Occipital lobe (tissue), 2 donors: Measurements from ENCODE around the gene CTIF. TPM values are rescaled to one million over a fixed set of nuclear protein-coding genes. Genes with fewer than 3 reads are reported as not detected.
A peak's percentile ranks its signal among the peaks of the same experiment; 100 is the strongest.

Experiments used
- DNase-seq: peaks from one replicate; lab custom pipeline; 2025; lab: John Stamatoyannopoulos, UW
- total RNA-seq: library from RNA; depleted of rRNA; stranded (reverse); fragments of >200 nt; gene quantifications from one replicate; pipeline ENCODE4 v1.2.3, GENCODE V29; 2014

The CTIF gene
- total RNA-seq, 1 donor from 2014 or later, result 55.1 TPM

DNA sequence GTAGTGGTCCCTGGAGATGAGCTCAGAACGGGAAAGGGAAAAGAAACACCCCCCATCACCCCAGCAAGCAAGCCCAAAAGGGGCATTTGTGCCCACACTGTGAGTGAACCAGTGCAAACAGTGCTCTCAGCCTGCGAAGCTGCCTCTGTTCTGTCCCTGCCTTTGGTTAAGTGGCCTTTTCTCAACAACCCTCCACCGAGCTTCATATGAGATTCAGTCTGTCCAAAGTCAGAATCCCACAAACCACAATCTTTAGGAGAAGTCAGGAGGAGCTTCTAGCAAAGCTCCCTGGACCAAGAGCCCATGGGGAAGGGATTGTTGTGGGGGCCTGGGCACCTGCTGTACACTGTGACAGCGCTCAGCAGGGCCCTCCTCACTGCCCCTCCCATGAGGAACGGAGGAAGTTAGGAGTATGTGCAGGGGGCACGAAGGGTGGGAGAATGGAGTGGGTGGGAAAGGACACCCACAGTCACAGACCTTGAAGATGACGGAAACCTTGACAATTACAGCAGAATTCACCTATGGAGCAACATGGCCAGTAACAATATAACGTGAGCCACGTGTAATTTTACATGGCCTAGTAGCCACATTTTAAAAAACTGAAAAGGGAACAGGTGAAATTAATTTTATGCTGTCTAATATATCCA lies 292.4 kb downstream of the CTIF start:
- no peak for DNase-seq

DNA sequence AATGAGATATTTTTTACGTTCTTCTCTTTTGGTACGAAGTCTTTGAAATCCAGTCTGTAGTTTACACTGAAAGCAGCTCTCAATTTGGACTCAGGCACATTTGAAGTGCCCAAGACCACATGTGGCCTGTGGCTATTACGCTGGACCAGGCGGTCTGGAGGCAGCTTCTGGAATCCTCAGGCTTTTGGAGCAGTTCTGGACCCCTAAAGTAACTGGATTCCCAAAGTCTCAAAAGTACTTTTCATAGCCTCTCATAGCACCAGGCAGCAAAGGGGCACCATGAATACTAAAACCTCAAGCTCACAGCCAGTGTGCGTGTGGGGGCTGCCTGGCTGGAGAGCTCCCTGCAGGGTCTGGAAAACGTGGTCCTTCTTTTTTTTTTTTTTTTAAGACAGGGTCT lies 293.0 kb downstream of the CTIF start:
- no peak for DNase-seq

DNA sequence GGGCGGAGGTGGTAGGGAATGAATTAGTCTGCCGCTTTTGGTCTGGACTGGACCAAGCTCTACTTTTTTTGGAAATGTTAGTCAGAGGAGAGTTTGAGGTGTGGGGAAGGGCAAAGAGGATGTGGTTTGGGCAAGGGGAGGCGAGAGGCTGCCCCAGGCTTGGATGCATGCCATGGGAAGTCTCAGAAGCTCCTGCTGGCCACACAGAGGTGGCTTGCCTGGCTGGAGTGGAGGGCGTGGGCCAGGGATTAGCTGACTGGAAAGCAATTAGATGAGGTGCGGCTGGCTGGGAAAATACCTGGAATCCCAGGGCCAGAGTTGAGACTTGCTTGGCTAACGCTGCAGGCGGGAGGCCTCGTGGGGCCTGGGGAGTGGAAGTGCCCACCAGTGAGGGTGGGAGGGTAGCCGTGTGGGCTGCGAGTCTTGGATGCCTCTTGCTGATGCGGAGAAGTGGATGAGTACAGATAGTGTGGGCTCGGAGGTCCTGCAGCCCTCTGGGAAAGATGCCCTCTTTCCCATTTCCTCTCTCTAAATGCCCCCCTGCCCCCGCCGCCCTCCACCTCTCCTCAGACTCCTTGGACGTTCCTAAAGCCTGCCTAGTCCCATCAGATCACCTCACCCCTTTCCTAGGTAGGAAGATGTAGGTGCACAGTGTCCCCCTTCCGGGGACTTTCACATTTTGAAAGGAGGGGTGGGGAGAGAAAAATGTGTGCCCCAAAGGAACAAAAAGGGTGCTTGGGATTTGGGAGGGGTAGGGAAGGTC lies 294.3 kb downstream of the CTIF start:
- DNase-seq, result no peak

DNA sequence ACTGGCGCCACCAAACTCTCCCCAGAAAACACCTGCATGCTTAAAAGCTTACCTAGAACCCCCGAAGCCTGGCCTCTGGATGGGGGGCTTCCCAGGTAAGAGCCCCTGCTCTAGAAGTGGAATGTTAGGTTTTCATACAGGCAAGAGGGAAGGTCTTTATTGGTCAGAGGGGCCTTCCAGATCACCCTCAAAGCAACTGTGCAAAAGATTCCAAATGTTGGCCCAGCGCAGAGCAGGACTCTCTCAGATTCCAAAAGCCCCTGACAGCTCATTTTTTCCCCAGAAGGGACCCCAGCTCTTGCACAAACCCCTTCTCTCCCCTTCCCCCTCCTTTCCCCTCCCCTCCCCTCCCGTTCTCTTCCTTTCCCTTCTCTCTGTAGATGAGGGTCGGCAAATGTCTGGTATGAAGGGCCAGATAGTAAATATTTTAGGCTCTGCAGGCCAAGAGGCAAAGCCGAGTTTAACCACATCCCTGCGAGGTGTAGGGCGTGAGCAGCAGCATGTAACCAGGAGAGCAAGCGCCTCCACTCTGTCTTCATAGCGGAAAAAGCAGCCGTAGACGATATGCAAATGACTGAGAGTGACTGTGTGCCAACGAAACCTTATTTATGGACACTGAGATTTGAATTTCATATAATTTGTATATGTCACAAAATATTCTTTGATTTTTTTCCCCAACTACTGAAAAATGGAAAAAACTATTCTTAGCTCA lies 295.0 kb downstream of the CTIF start:
- no peak for DNase-seq

DNA sequence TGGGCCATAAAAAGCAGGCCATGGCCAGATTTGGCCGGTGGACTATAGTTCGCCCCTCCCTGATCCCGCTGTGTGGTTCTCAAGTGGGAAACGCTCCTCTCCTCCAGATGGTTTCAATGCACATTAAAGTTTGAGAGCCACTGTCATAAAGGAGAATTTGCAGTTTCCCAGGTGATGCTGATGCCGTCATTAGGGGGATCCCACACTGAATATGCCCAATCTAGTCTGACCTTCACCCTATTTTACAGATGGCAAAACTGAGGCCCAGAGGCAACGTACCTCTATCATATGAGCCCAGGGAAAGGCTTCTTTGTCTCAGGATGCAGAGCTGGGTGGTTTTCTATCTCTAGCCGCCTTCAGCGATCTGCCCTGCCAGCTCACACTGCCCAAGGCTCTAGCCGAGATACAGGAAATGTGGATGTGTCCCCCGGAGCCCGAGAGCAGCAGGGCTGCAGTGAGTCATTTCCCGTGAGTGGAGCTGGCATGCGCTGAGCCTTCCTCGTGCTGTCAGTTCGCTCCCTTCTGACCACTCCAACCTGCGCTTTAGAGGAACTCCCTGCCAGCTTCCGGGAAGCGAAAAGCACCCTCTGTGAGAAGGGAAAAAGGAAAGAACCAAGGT lies 295.7 kb downstream of the CTIF start:
- DNase-seq, result peak; percentile 50

- no peak for DNase-seq
These were observed 296.3 kb downstream of the CTIF start for GRCh38 chr18:48835119-48835518.

GRCh38 chr18:48835745-48836170 lies 296.9 kb downstream of the CTIF start:
- DNase-seq, result no peak

DNA sequence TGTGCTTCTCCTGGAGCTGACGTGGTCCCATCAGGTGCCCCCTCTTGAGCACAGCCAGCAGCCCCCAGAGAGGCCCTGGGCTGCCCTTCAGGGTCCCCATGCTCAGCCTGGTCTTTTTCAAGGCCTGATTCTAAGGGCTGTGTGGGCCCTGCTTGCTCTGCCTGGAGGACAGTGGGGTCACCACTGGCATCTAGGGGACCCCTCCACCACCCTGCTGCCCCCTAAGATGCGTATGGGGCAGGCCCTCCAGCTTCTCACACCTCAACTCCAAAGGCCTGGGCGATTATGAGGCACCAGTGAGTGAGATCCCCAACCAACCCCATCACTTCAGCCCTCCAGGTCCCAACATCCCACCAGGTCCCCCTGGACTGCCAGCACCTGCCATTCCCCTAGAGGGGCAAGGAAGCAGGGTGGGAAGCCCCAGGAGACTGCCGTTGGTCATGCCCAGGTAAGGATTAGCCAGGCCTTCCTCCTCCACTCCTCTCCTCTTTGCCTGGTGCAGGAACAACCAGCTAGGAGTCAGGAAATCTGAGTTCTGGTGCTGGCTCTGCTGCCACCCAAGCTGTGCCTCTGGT lies 297.5 kb downstream of the CTIF start:
- no peak for DNase-seq

DNA sequence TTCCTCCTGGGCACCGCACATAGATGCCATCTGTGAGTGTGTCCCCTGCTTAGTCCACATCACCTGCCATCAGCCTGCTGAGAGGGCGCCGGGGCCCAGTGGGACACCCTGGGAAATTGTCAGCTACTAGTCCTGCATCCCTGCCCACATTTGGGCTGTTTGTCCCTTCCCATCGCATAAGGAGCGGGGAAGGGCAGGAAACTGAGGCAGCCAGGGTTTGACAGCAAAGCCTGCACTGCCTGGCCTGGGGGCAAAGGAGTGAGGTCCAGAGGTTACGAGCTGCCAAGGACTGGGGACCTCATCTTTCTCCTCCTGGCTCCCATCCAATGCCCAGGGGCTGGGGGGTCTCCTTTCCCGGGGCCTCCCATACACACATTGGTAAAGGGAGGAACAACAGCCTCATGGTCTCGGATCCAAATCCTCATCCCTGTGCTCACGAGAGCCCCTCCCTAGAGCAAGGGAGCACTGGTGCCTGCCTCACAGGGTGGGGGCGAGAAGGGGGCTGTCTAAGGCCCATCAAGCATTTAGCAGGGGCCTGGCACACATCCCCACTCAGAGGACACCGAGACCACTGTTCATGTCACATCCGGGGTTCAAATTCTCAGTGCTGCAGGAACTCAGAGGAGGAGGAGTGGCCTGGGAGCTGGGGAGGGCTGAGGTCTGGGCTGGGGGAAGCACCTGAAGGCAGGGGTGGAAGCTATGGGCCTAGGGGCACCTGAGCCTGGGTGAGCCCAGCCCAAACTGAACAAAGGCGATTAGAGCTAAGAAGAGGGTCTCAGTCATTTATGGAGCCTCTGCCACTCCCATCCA lies 298.2 kb downstream of the CTIF start:
- no peak for DNase-seq

DNA sequence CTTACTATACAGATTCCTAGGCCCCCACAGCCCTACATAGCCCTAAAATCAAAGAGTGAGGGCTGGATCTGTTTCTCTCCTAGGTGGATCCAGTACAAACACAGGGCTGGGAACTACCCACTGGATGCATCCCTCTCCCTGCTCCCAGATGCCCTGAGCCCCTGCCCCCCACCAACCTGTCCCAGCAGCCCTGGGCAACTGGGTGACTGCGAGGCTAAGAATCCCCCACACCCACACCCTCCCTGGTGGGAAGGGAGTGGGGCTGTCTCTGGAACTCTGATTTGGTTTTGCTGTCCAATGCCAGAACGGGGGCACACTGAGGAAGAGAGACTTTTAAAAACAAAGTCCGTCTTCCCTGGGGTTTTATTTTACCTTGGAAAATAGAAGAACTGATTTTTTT lies 298.8 kb downstream of the CTIF start:
- DNase-seq, result no peak

DNA sequence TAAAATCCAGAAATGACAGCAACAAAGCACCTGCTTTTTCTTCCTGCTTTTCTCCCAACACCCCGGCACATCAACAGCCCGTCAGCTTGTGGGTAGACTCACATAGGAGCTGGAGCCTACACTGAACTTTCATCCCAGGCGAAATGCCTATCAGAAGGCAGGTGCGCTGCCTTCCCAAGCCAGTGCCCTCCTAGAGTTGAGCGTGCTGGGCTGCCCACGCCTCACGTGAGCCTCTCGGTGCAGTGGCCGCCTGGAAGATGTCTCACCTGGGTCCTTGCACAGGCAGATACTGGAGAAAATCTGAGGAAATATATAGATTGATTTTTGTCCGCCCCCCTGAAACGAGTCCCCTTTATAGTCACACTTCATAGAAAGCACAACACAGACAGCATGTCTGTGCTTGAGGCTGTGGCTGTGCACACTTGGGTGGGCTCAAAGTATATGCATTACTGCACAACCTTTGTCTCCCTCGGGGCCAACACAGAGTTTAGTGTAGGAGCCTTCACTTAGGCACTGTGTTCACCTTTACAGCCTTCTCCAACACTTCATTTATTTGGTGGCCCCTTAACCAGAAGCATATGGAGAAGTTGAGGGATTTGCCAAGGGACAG lies 299.4 kb downstream of the CTIF start:
- DNase-seq, result no peak

- no peak for DNase-seq
These were observed 300.3 kb downstream of the CTIF start for GRCh38 chr18:48838921-48839818.

DNA sequence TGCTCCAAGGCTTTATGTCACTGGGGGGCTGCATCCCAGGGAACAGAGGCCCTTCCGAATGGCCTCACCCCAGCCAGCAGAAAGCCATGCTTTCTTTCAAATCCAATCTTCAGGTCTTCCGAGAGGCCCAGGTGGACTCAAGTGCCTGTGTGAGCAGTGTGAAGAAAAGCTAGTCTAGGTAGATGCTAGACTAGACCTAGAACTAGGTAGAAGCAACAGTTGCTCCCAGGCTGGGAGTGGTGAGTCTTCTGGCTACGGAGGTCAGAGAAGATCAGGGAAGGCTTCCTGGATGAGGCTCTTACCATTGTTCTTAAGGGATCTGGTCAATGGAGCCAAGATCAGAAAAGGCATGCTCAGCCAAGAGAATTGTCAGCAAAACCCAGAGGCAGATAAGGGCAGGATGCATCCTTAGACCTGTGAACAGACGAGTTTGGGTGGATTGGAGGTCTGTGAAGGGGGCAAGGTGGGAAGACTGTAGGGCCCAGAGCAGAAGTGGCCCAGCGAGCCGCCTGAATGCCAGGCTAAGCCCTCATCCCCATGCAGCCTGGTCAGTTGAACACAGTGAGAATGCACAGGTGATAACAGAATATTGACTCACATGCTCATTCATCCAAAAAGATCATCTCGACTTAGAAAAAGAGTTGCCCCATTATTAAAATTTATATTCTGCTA lies 301.1 kb downstream of the CTIF start:
- DNase-seq, result no peak

- DNase-seq, result peak; percentile 43
These were observed 301.7 kb downstream of the CTIF start for GRCh38 chr18:48840491-48840877.

DNA sequence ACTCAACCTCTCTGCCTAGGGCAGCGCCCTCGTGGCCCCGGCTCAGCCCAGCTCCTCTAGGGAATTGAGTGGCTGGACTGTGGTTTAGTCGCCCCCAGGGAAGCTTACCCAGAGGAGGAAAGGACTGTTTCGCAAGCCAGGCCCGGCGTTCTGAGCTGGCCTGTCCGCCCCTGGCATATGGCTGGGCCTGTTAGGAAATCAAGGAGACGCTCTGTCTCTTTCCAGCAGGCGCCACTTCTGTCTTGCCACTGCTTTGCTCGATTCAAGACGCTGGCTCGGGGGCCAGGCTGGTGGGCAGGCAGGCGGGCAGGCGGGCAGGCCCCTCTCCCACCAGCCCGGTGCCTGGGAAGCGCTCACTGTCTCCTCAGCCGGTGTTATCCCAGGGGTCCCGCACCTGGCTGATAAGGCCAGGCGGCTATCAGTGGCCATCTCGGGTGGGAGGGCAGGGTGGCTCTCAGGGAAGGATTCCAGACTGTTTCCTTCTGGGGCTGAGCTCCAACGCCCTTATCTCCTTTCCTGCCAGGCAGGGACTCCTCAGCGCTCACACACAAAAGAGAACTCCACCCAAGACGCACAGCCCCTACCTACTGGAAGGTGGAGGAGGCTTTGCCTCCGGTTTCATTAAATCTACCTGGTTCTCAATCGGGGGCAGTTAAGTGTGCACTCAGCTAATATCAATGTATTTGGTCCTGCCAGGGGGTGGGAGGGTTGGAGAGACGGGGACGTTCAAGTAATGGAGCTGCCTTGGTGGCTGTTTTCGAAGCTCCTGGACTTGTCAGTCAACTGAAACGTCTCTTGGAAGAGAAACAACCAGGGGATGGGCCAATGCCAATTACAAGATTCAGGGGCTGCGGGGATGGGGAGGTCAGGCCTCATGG lies 302.8 kb downstream of the CTIF start:
- peak; percentile 15 for DNase-seq

DNA sequence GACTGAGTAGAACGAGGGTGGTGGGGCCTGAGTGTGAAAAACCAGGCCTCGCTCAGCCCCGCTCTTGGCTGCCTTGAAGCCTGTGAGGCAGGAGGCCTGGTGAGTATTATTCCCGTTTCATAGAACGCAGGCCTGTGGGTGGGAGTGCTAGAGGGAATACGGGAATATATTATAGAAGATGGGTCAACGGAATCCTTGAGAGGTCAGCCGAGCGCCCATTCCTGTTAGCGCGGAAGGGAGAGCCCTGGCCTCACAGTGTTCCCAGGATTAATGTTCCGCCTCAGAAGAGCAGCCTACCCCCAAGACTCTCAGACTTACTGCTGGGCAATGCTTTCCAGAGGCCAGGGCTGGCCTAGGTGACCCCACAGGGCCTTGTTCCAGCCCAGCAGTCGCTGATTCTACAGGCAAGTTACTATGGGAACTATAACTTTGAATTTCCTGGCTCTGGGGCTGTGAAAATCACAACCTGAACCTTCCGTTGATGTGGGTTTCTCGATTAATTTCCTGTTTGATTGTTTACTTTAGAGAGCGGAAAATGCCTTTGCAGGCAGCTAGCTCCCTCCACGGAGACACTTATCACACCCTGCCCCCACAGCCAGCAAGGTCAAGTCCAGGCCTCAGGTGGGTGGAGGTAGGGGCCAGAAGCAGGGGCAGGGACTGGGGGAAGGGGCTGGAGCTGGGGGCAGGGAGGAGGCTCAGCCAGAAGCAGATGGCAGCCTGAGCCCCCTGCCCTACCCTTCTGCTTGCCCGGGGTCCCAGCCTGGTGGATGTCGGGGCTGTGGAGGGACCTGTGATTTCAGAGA lies 303.6 kb downstream of the CTIF start:
- DNase-seq, result no peak

GRCh38 chr18:48843162-48843561 lies 304.3 kb downstream of the CTIF start:
- DNase-seq, result no peak
